Measurements from ENCODE around the gene MAMSTR. TPM values are rescaled to one million over a fixed set of nuclear protein-coding genes. Genes with fewer than 3 reads are reported as not detected.

Gene MAMSTR
- total RNA-seq, 1 donor from 2014 or later, result not detected

GRCh38 chr19:48746738-48747575, 27.4 kb upstream of the MAMSTR start, which contains the start of gene IZUMO1:
TSS of gene IZUMO1 (minus strand) at chr19:48746909. CDS start at chr19:48745859, 1,050 bp downstream.
- DNase-seq (ENCODE audit: low spot score), result peak; percentile 89

GRCh38 chr19:48746110-48746509, 26.6 kb upstream of the MAMSTR start:
- no peak for DNase-seq (ENCODE audit: low spot score)

GRCh38 chr19:48745208-48745995, 25.9 kb upstream of the MAMSTR start:
- DNase-seq (ENCODE audit: low spot score), result peak; percentile 65

- DNase-seq (ENCODE audit: low spot score), result no peak
Observed at GRCh38 chr19:48742096-48742495, 22.6 kb upstream of the MAMSTR start.

GRCh38 chr19:48741129-48741999, 21.8 kb upstream of the MAMSTR start:
- no peak for DNase-seq (ENCODE audit: low spot score)

- no peak for DNase-seq (ENCODE audit: low spot score)
Observed at GRCh38 chr19:48740164-48740972, 20.8 kb upstream of the MAMSTR start, which contains the start of gene RASIP1. TSS of gene RASIP1 (minus strand) at chr19:48740610. CDS start at chr19:48740282, 328 bp downstream.

- DNase-seq (ENCODE audit: low spot score), result no peak
Observed at GRCh38 chr19:48739404-48740163, 20.1 kb upstream of the MAMSTR start.

GRCh38 chr19:48738557-48739403, 19.3 kb upstream of the MAMSTR start:
- DNase-seq (ENCODE audit: low spot score), result peak; percentile 86

GRCh38 chr19:48737360-48737998, 18.0 kb upstream of the MAMSTR start:
- DNase-seq (ENCODE audit: low spot score), result no peak

- DNase-seq (ENCODE audit: low spot score), result peak; percentile 64
Observed at GRCh38 chr19:48735031-48735615, 15.6 kb upstream of the MAMSTR start.

- DNase-seq (ENCODE audit: low spot score), result no peak
Observed at GRCh38 chr19:48734625-48735024, 15.1 kb upstream of the MAMSTR start.

GRCh38 chr19:48731452-48731851, 11.9 kb upstream of the MAMSTR start:
- DNase-seq (ENCODE audit: low spot score), result no peak

- no peak for DNase-seq (ENCODE audit: low spot score)
Observed at GRCh38 chr19:48728911-48729664, 9.6 kb upstream of the MAMSTR start.

- DNase-seq (ENCODE audit: low spot score), result no peak
Observed at GRCh38 chr19:48726556-48726955, 7.0 kb upstream of the MAMSTR start.

GRCh38 chr19:48724796-48725753, 5.5 kb upstream of the MAMSTR start:
- peak; percentile 78 for DNase-seq (ENCODE audit: low spot score)

GRCh38 chr19:48722196-48722708, 2.7 kb upstream of the MAMSTR start:
- no peak for DNase-seq (ENCODE audit: low spot score)
